Stomach (tissue), 4 donors: ENCODE measurements around the gene TMEM182.

Experiments used
- CTCF ChIP-seq, 7 experiments: fragments of 450-650 bp in 4 of 7; fragments of 200-600 bp in 3 of 7; sonication (generic) in 3 of 7; IDR thresholded peaks; one replicate each; pipeline ENCODE4 v1.5.1; 2016 to 2019; ENCODE audit warnings: antibody characterized with exemption in 7 of 7, control low read depth in 2 of 7, mild to moderate bottlenecking in 1 of 7
- EP300 ChIP-seq: sonication (generic); formaldehyde crosslinking; IDR thresholded peaks from one replicate; pipeline ENCODE4 v1.6.1; 2017; ENCODE audit warnings: antibody characterized with exemption
- POLR2A ChIP-seq, 4 donors: fragments of 450-650 bp; IDR thresholded peaks; one replicate each; pipeline ENCODE4 v1.6.1; 2016; ENCODE audit warnings: antibody characterized with exemption in 4 of 4, control low read depth in 2 of 4, mild to moderate bottlenecking in 1 of 4, moderate library complexity in 1 of 4
- POLR2AphosphoS5 ChIP-seq, 3 donors: sonication (generic); formaldehyde crosslinking; IDR thresholded peaks; one replicate each; pipeline ENCODE4 v1.6.1; 2016; ENCODE audit warnings: antibody characterized with exemption in 3 of 3

- TF ChIP-seq POLR2AphosphoS5 (IDR thresholded peaks at IDR 0.05) (no peak), POLR2A (IDR thresholded peaks at IDR 0.05) (no peak), CTCF (IDR thresholded peaks at IDR 0.05) (no peak), EP300 (no peak)
Observed at GRCh38 chr2:102789349-102790090, 27.7 kb downstream of the TMEM182 start.
